HG03354 (cell line): ENCODE data around the gene ARHGAP35.

Source experiments
- ATAC-seq: cut with Tn5 transposase; IDR thresholded peaks from one replicate; pipeline ENCODE4 v1.9.1; 2021; ENCODE audit warnings: mild to moderate bottlenecking; ENCODE audit not compliant: unreplicated experiment, poor library complexity, severe bottlenecking

ARHGAP35 gene

GRCh38 chr19:46896076-46896794, 35.4 kb downstream of the ARHGAP35 start:
- ATAC-seq: no peak

- ATAC-seq: no peak
Measured at GRCh38 chr19:46898731-46899130, 37.9 kb downstream of the ARHGAP35 start.

GRCh38 chr19:46900341-46900740, 39.5 kb downstream of the ARHGAP35 start:
- no peak for ATAC-seq

GRCh38 chr19:46901701-46902401, 41.1 kb downstream of the ARHGAP35 start:
- ATAC-seq: no peak

- ATAC-seq: no peak
Measured at GRCh38 chr19:46902402-46902766, 41.6 kb downstream of the ARHGAP35 start.

GRCh38 chr19:46903458-46903857, 42.7 kb downstream of the ARHGAP35 start:
- no peak for ATAC-seq

- no peak for ATAC-seq
Measured at GRCh38 chr19:46904114-46905060, 43.6 kb downstream of the ARHGAP35 start.

- ATAC-seq: no peak
Measured at GRCh38 chr19:46906221-46906620, 45.4 kb downstream of the ARHGAP35 start.

- no peak for ATAC-seq
Measured at GRCh38 chr19:46907880-46908279, 47.1 kb downstream of the ARHGAP35 start.

GRCh38 chr19:46909356-46909755, 48.6 kb downstream of the ARHGAP35 start:
- ATAC-seq: no peak
